HG03175 (cell line): ENCODE measurements around the gene KDM5A.

Experiments
- ATAC-seq: cut with Tn5 transposase; IDR thresholded peaks from one replicate; pipeline ENCODE4 v1.9.1; 2021; ENCODE audit warnings: mild to moderate bottlenecking, moderate library complexity; ENCODE audit not compliant: unreplicated experiment

Gene KDM5A

DNA sequence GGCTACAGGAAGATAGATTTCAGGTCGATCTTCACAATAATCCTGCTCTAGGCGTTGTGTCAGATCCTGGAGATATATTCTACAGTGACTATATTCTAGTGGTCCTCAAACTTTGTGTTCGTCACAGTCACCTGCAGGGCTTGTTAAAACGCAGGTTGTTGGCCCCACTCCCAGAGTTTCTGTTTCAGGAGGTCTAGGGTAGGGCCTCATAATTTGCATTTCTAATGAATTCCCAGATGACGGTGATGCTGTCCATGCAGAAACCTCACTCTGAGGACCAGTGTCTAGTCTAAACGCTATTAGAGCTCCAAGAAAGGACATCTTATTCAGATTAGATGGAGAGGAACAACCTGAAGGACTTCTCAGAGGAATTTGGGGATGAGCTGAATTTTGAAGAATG lies 113.3 kb downstream of the KDM5A start:
- ATAC-seq = no peak

DNA sequence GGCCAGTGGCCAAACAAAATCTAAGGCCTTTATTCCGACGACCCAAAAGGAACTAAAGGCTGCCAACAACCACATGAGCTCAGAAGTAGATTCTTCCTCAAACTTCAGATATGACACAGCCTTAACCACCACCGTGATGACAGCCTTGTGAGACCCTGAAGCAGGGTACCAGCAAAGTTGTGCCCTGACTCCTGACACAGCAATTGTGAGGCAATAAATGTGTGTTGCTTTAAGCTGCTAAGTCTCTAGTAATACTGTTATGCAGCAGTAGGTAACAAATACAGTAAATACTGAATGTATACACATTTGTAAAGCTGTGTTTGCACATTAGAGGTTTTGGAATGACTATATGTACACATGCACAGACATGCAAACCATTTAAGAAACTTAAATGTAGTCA lies 115.7 kb downstream of the KDM5A start:
- no peak for ATAC-seq

DNA sequence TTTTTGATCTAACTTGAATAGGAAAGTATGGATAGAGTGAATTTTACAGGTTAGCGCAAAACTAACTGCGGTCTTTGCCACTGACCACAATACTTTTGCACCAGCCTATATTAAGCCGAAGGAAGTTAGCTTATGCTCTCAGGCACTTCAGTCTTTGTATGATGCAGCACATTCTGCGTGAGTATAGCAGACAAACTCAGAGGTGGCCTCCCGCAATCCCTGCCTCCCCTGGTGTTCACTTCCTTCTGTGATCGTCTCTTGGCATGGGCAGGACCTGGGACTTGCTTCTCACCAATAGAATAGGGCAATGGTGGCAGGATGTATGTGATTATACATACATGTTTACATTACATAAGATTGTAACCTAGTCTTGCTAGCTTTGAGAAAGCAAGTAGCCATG lies 116.2 kb downstream of the KDM5A start:
- no peak for ATAC-seq

DNA sequence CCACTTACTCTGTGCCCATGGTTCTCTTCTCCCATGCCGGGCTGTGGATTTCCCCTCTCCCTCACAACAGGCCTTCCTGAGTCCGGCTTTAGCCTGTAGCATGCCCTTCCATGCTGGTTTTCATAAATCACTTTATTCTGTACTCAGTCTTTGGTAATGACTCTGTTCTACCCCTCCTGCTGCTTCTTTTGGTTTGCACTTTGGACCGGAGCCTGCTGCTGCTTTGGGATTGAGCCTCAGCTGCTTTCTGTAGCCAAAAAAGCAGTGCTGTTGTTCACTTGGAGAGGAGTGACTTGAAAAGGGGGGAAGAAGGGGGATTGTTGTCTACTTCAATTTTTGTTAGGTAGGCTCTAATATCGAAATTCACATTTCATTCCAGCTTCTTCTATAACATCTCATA lies 118.0 kb downstream of the KDM5A start:
- no peak for ATAC-seq

DNA sequence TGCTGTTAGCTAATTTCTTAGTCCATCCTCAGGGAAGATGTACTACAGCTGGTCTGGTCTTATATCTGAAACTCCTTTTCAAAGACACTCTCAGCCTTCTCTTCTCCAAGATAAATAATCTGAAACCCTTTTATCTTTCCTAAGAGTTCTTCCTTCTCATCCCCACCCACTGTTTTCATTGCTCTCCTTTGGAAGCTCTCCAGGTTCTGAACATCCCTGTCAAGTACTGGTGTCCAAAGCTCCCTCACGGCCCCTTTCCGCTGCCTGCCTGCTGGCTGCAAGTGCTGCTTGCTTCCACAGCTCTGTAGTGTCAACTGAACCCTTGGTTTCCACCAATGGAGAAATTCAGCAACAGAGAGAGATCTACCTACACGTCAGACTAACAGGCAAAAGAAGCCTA lies 119.9 kb downstream of the KDM5A start:
- ATAC-seq = no peak

DNA sequence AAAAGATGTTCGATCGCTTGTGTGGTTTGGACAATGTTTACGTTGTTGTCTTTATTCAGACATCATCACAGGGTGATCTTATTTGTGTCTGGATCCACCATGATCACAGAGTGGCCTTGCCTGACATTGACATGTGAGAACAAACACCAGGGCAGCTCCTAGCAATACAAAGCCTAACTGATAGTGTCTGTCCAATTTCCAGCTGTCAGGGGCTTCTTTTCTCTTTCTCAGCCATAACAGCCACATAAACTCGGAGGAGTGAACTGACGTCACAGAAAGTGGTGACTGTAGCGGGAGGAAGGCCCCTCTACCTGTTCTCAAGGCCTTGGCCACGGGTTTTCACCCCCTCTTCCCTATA lies 120.7 kb downstream of the KDM5A start:
- ATAC-seq = no peak

DNA sequence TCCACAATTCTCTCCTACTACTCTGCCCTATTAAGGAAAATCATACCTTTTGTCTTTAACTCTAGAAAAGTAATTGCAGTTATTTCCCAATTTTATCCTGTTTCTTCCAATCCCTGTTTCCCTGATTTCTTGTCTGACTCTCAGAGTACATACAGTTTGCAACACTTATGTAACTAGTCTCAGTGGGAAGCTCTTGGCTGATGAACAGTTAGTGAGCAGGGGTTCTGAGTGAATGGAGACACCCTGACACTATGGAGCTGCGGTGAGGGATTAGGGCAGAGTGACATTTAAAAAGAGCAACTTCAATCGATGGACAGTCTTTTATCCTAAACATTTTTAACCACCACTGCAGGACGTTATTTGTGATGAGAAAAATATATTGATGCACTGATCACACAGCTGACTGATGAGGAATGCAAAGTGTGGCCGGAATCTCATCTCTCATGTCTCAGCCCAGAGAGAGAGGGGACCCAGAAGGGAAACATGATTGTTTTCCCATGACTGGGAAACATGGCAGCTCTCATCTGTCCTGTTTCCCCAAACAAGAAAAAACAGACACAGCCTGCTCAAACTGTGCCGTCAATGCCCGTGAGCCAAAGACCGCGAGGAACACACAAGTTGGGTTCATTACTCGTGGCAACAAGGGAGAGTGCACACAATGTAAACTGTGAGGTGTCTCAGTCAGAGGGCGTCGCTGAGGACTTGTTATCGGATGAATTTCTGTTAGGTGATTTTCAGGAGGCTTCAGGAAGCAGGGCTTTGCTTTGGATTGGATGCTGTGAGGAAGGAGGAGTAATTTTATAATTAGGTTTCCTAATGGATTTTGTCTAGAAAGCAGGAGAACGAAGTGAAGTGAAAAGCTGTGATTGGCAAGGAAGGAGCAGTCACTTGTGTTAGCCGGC lies 121.3 kb downstream of the KDM5A start:
- no peak for ATAC-seq

DNA sequence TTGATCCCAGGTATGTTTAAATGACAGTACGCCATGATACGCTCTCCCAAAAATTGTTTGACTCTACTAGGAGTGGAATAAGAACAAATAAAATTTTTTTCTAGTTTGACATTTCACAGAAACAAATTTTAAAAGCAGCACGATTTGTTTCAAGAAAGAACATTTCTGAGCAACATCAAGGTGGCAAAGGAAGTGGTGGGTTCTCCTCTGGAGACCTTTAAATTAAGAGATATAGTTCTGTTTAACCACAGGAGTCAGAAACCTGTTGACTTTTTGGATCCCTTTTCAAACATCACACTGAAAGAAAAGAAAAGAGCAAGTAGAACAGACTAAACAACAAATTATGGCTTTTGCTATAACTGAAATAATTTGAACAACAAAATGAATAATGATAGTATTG lies 124.0 kb downstream of the KDM5A start:
- no peak for ATAC-seq

DNA sequence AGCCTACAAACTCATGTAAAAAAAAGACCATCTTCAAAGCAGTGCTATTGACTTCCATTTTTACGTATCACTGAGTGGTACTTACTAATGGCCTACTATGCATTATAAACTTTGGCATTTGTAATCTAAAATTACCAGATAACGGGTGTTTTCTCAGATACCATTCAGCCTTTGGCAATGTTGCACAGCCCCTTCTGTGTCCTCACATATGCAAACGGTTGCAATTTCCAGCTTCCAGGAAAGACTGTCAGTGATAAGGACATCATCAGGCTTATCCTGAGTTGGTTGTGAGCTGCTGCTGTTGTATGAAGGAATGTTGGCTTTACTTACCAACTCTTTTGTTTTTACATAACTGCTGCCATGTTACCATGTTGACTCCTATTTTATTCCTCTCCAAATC lies 124.9 kb downstream of the KDM5A start:
- no peak for ATAC-seq

DNA sequence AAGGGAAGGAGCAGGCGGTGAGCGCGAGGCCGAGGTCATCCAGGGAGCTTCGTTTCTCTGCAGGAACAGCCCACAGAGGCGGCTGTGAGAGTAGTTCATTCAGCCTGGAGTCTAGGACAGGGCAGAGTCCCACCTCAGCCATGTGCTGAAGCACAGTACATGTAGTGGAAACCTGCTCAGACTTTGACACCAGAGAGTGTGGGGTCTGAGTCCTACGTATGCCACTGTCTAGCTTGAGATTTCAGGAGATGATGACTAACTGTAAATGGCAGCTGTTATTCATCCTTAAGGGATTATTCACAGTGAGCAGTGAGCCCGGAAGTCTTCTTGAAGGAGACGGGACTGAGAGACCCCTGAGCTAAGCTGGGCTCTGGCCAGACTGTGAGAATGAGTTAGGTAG lies 125.5 kb downstream of the KDM5A start:
- no peak for ATAC-seq

DNA sequence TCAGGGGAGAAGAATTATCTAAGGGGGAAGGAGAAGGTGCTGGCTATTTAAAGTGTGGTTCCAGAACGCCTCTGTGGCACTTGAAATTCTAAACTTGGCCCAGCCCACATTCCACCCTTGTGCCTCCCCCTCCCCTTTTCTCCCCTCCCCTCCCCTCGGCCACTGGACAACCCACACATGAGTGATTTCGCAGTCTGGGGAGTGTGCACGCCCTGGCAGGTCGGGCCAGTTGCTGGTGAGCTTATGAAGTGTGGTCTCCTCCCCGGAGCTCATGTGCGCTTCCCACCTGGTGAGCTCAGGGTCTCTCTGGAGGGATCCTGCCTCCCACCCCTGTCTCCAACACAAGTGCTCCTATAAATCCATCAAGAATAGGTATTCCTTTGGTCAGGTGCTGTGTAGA lies 126.3 kb downstream of the KDM5A start, which contains the start of gene SLC6A13:
Gene SLC6A13, minus strand, starts transcription at position 20 of the 400 bp plus-strand sequence. CDS start 2,784 bp downstream, outside the sequence.
- ATAC-seq = no peak

DNA sequence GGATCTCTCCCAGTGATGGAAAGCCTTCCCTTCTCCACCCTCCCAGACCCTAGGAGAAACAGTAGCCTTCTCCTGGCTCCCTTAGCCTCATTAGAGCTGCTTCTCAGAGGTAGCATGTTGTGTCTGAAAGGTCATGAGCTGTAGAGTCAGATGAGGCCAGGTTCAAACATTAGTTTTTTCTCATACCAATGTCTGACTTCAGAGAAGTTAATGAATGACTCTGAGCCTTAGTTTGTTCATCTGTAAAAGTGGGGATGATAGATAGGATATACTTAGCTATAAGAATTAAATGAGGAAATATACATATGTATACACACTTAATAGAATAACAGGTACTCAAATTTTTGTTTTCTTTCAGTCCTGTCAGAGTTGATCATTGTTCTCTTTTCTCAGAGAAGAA lies 127.0 kb downstream of the KDM5A start:
- no peak for ATAC-seq

DNA sequence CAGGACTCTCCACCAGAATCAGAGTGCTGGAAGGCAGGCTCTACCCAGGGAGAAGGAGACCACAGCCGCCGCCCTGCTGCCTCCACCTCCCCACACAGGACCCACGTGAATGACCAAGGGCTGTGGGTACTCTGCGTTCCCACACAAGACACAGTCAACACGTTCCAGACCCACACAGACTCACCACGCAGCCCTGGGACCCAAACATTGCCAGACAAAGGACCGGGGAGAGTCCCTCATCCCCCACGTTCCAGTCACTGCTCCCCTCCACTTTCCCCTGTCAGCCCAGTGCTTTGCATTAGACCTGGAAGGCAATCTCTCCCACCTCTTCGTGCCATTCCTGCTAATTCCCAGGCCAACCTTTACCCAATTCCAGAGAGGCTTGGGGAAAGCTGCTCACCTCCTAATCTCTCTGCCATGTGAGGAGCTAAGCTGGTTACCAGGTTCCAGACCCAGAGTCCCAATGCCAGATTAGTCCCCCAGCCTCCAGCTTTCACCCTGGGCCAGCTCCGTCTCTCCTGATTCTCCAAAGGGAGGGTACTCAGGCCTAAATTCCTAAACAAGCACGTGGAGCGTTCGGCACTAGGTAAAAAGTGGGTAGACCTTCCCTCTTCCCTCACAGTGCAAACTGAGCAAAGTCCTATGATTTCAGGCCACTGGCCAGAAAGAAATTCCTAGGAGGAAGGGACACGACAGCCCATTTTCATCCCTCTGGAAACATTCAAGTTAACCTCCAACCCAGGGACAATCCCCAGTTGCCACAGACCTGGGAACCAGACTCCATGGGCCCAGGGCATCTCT lies 131.4 kb downstream of the KDM5A start:
- no peak for ATAC-seq

DNA sequence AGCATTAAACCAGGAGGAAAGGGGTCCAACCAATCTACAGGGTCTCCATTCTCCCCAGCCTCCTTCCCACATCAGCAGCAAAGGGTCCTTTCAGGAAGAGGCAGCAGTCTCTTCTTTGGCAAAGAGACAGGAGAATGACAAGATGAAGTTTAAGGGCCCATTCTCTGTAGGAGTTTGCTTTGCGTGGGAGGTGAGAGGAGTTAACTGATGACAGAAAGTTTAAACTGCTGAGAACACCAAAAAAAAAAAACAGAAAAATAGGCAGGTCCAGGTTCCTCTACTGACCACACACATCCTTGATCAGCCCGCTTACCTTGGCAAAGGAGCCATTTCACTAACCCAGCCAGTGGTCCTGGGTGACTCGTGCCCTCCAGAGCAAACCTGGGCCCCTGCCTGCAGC lies 132.2 kb downstream of the KDM5A start:
- no peak for ATAC-seq

DNA sequence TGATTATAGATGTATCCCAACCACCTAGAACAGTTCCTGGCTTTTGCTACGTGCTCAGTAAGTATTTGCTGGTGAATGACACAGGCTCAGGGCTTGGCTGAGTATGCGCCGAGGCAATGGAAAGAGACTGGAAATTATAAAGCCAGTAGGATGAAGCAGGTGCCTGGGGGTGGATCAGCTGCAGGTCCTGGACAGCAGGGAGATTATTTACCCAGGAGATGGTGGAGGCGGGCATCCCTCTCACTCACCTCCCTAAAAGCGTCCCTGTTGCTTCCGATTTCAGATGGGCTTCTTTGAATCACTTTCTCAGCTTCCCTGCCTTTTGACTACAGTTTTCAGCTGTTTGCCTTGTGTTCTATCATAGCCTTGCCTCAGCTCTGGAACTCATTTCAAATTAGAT lies 132.9 kb downstream of the KDM5A start:
- ATAC-seq = no peak

DNA sequence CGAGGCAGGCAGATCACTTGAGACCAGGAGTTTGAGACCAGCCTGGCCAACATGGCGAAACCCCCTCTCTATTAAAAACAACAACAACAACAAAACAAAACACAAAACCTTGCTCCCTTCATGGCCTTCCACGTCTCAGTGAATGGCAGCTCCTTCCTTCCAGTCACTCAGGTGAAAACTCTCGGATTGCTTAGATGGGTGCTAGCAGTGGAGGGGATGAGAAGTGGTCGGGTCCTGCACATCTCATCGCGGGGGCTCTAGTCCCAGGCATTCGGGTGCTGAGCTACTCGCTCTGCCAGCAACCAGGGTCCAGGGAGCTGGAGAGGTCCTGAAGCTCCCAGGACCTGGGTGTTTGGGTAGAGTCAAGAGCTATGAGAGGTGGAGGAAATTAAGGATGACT lies 134.2 kb downstream of the KDM5A start:
- no peak for ATAC-seq

DNA sequence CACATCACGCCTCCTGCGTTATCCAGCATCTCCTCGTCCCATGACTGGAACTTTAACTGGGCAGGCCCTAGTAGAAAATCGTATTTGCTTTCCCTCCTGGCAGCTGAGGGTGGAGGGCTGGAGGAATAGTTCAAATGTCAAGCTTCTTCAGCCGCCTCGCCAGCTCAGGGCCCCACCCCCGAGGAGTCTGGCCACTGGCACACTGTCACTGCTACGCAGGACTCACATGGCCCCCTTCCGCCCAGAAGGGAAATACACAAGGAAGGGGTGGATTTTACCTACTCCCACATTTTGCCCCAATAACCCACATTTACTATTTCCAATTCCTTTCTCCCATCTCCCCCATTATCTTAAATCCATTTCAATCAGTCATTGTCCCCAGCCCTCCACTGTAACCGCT lies 135.1 kb downstream of the KDM5A start:
- no peak for ATAC-seq

DNA sequence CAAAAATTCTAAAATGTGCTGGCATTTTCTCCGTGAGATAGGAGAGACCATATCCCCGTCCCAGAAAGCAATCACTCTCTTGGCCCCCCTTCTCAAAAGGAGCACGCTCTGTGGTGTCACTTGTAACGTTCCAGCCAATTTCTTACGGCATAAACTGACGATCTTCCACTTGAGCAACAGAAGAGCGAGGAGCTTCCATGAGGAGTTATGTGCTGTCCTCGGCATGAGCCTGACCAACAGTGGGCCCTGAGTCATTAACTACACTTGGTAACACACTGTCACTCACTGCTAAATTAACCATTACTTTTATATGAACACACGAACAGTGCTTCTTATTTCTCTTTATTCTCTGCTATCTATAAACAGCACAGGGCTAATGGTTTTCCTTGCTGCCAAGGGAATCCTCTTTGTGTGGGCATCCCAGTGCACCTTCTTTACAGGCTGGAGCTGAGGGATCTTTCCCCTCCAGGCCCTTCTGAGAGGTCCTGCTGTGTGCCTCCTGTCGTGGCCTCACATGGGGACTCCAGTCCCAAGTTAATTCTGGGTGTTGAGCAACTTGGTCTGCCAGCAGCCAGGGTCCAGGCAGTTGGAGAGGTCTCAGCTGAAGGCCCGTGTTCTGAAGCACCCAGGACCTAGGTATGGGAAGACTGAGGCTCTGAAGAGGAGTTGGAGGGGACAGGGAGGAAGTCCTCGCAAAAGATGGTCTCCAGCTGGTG lies 135.8 kb downstream of the KDM5A start:
- ATAC-seq = no peak

DNA sequence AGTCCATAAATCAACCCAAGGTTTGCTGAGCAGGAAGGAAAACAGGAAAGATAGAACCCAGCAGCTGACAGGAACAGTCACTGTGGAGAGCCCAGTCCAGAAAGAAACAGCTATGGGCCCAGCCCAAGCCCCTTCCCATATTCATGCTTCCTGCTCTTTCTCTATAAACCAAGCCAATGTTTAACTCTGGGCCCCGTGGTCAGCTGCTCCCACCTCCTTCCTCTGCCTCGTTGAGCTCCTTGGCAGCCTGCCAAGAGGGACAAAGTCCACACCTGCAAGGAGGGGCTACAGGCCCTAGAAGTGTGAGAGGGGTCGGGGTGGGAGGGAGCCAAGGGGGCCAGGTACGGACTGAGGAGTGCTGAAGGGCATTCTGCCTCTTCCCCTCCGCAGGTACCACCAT lies 136.5 kb downstream of the KDM5A start:
- no peak for ATAC-seq

DNA sequence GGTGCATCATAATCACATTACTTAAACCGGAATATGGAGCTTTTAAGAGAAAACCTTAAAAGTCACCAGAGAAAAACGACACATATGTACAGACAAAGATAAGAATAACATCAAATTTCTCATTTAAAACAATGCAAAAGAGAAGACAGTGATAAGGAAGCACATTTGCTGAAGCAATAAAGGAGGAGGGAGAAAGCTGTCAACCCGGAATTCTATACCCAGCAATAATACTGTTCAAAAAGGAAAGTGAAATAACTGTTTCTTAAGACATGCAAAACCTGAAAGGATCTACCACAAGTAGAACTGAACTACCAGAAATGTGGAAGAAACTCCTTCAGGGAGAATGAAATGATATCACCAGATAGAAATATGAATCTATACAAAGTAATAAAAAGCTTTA lies 141.8 kb downstream of the KDM5A start:
- no peak for ATAC-seq

DNA sequence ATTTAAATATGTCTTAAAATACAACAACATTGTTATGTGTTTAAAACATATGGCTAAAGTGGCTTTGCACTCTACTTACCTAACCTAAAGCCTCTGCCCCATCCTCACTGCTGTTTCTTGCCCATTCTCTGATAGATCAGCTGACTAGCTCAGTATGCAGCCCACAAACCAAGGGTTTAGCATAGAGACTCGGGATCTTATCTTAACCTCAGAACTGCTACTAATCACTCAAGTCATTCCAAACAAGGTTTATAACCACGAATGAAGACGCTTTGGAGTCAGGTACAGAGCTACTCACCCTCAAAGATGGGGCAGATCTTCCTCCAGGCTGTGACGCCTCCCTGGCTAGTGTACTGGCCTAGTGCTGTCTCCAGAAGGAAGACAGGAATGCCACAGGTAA lies 145.7 kb downstream of the KDM5A start:
- ATAC-seq = no peak

DNA sequence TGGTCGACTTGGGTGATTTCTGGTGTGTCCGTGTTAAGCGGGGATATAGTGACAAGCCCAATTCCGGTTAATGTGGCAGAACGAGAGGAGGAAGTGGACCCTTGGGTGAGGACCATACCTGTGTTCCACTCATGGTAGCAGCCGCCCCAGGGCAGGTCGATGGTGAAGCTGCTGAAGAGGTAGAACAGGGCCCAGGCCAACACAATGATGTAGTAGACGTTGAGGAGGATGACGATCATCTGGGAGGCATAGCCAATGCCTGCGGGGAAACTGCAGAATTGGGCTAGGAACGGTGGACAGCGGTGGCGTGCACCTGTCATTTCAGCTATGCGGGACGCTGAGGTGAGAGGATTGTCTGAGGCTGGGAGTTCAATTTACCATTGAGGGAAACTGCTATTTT lies 146.6 kb downstream of the KDM5A start:
- no peak for ATAC-seq
